ENCODE measurements around the gene CTSW.

GRCh38 chr11:65892661-65893317, 13.2 kb downstream of the CTSW start:
- no peak for TF ChIP-seq CTCF (IDR thresholded peaks at IDR 0.05)
- TF ChIP-seq POLR2A (IDR thresholded peaks at IDR 0.05): no peak
